HepG2 (cell line): Measurements from ENCODE around the gene WWP2. TPM values are rescaled to one million over a fixed set of nuclear protein-coding genes. Genes with fewer than 3 reads are reported as not detected.

Experiments used
- ARNT ChIP-seq: fragments of 450-650 bp; IDR thresholded peaks from 2 replicates; pipeline ENCODE4 v1.6.1; 2017
- ATRX ChIP-seq: sonication (generic); formaldehyde crosslinking; IDR thresholded peaks from 2 replicates; pipeline ENCODE4 v1.4.0; 2020; ENCODE audit warnings: missing genetic modification reagents, borderline replicate concordance
- CBX2 ChIP-seq, 2 experiments: fragments of 200-600 bp in 1 of 2; sonication (generic); formaldehyde crosslinking in 1 of 2; IDR thresholded peaks; 2 replicates each; pipeline versions ENCODE4 v1.7.0 to v1.8.1; 2018 to 2022; ENCODE audit warnings: low read depth in 2 of 2, low read length in 1 of 2, mild to moderate bottlenecking in 1 of 2, missing genetic modification reagents in 1 of 2
- DNMT3B ChIP-seq: conservative IDR thresholded peaks from 2 replicates; pipeline ENCODE4 v1.6.1; 2016; ENCODE audit warnings: missing biosample characterization, control low read depth
- EHMT2 ChIP-seq: fragments of 200-600 bp; sonication (generic); IDR thresholded peaks from 2 replicates; pipeline ENCODE4 v1.7.0; 2017; ENCODE audit warnings: antibody characterized with exemption, low read depth, low read length, borderline replicate concordance
- GATAD2A ChIP-seq: IDR thresholded peaks from 2 replicates; pipeline ENCODE4 v1.6.1; 2016
- GTF2F1 ChIP-seq: fragments of 150-350 bp; IDR thresholded peaks from 2 replicates; pipeline ENCODE4 v1.6.1; 2014; ENCODE audit warnings: low read length
- MAFF ChIP-seq: IDR thresholded peaks from 2 replicates; pipeline ENCODE4 v1.6.1; 2011; ENCODE audit warnings: low read depth, low read length, improper control_type of control experiment
- MBD4 ChIP-seq: IDR thresholded peaks from 2 replicates; pipeline ENCODE4 v1.6.1; 2012; ENCODE audit warnings: low read length, inconsistent platforms, borderline replicate concordance
- NFRKB ChIP-seq: fragments of 450-650 bp; IDR thresholded peaks from 2 replicates; pipeline ENCODE4 v1.6.1; 2017
- SIX1 ChIP-seq: sonication (generic); formaldehyde crosslinking; IDR thresholded peaks from 2 replicates; pipeline ENCODE4 v1.4.0; 2020; ENCODE audit warnings: missing genetic modification reagents, borderline replicate concordance
- SRSF1 ChIP-seq: fragments of 200-400 bp; formaldehyde crosslinking; optimal IDR thresholded peaks from 2 replicates; pipeline ENCODE3; 2017; ENCODE audit warnings: mild to moderate bottlenecking, low read depth, low read length, moderate library complexity
- ZNF460 ChIP-seq: sonication (generic); formaldehyde crosslinking; IDR thresholded peaks from 2 replicates; pipeline ENCODE4 v1.5.1; 2020; ENCODE audit warnings: missing genetic modification reagents, mild to moderate bottlenecking, borderline replicate concordance
- polyA plus RNA-seq, 8 experiments: library from polyadenylated mRNA; depleted of rRNA in 3 of 8; stranded (reverse) in 7 of 8; unstranded in 1 of 8; fragments of >200 nt; fragmentation: Illumina TruSeq in 4 of 8; extraction: Trizol in 4 of 8; gene quantifications; 2 replicates each; pipeline versions ENCODE4 v1.2.1 to v1.2.3, GENCODE V29; 2011 to 2016; ENCODE audit warnings: low read depth in 4 of 8, missing spikeins in 1 of 8, mixed read lengths in 1 of 8; ENCODE audit not compliant: insufficient read depth in 1 of 8
- total RNA-seq, 5 experiments: library from RNA; depleted of rRNA; stranded (reverse); fragments of >200 nt; fragmentation: Illumina TruSeq; extraction: Trizol; gene quantifications; 2 replicates each; pipeline ENCODE4 v1.2.3, GENCODE V29; 2016; ENCODE audit warnings: low read depth in 1 of 5
- TF ChIP-seq, protein P1 (sequence below): sonication (generic); formaldehyde crosslinking; IDR thresholded peaks from 2 replicates; pipeline ENCODE4 v1.5.0; 2020; ENCODE audit warnings: mild to moderate bottlenecking, missing genetic modification reagents, borderline replicate concordance
- TF ChIP-seq, protein P2 (sequence below): sonication (generic); formaldehyde crosslinking; IDR thresholded peaks from 2 replicates; pipeline ENCODE4 v1.9.0; 2022; ENCODE audit warnings: low read depth, missing genetic modification reagents
- TF ChIP-seq, protein P3 (sequence below): sonication (generic); formaldehyde crosslinking; IDR thresholded peaks from 2 replicates; pipeline ENCODE4 v1.8.0; 2022; ENCODE audit warnings: mild to moderate bottlenecking, missing genetic modification reagents, moderate library complexity
- TF ChIP-seq, protein P4 (sequence below): sonication (generic); formaldehyde crosslinking; IDR thresholded peaks from 2 replicates; pipeline ENCODE4 v1.4.0; 2020; ENCODE audit warnings: missing genetic modification reagents, borderline replicate concordance
- TF ChIP-seq, protein P5 (sequence below): sonication (generic); formaldehyde crosslinking; IDR thresholded peaks from 2 replicates; pipeline ENCODE4 v1.4.0; 2020; ENCODE audit warnings: mild to moderate bottlenecking, missing genetic modification reagents

The WWP2 gene
- total and polyA plus RNA-seq, 2 of the 13 experiments (the other 11 are each of a cell fraction or from before 2014, with no cell fraction given): 11.4 to 28.2 TPM

DNA sequence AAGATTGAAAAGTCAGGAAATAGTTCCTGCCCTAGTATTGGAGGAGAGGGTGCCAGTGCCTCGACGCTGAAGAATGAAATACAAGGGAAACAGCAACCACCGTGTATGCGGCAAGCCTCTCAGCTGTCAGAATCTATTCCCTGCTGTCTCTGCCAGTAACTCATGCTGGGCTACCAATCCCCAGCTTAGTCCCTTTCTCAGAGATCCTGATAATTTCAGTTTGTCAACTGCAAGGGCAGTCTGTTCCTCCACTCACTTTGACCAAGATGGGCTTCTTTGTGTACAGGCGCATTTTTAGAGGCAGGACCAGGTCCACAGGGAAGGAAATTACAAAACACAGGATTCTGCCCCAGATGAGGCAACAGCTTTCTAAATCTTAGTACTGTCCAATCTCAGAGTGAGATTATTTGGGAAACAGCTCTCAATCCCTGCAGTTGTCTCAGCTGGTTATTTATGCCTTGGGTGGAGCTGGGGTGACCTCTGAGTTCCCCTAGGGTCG, 37.1 kb upstream of the WWP2 start (continued):
- TF ChIP-seq, protein P1, sequence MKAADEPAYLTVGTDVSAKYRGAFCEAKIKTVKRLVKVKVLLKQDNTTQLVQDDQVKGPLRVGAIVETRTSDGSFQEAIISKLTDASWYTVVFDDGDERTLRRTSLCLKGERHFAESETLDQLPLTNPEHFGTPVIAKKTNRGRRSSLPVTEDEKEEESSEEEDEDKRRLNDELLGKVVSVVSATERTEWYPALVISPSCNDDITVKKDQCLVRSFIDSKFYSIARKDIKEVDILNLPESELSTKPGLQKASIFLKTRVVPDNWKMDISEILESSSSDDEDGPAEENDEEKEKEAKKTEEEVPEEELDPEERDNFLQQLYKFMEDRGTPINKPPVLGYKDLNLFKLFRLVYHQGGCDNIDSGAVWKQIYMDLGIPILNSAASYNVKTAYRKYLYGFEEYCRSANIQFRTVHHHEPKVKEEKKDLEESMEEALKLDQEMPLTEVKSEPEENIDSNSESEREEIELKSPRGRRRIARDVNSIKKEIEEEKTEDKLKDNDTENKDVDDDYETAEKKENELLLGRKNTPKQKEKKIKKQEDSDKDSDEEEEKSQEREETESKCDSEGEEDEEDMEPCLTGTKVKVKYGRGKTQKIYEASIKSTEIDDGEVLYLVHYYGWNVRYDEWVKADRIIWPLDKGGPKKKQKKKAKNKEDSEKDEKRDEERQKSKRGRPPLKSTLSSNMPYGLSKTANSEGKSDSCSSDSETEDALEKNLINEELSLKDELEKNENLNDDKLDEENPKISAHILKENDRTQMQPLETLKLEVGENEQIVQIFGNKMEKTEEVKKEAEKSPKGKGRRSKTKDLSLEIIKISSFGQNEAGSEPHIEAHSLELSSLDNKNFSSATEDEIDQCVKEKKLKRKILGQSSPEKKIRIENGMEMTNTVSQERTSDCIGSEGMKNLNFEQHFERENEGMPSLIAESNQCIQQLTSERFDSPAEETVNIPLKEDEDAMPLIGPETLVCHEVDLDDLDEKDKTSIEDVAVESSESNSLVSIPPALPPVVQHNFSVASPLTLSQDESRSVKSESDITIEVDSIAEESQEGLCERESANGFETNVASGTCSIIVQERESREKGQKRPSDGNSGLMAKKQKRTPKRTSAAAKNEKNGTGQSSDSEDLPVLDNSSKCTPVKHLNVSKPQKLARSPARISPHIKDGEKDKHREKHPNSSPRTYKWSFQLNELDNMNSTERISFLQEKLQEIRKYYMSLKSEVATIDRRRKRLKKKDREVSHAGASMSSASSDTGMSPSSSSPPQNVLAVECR (CRISPR knock-in tag): peak; percentile 47
- TF ChIP-seq, protein P2, sequence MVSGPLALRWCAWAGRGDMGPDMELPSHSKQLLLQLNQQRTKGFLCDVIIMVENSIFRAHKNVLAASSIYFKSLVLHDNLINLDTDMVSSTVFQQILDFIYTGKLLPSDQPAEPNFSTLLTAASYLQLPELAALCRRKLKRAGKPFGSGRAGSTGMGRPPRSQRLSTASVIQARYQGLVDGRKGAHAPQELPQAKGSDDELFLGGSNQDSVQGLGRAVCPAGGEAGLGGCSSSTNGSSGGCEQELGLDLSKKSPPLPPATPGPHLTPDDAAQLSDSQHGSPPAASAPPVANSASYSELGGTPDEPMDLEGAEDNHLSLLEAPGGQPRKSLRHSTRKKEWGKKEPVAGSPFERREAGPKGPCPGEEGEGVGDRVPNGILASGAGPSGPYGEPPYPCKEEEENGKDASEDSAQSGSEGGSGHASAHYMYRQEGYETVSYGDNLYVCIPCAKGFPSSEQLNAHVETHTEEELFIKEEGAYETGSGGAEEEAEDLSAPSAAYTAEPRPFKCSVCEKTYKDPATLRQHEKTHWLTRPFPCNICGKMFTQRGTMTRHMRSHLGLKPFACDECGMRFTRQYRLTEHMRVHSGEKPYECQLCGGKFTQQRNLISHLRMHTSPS (CRISPR knock-in tag): no peak
- TF ChIP-seq DNMT3B (CRISPR knock-in tag) (0 out of 2 replicates have a peak, but pooled peaks have one; percentile 52), MBD4 (no peak), NFRKB (no peak), ATRX (no peak), EHMT2 (no peak), ZNF460 (CRISPR knock-in tag) (no peak), SRSF1 (no peak), CBX2 (IDR thresholded peaks at IDR 0.05; ENCODE audit: low read depth, low read length) (no peak), CBX2 (CRISPR knock-in tag; IDR thresholded peaks at IDR 0.05; ENCODE audit: low read depth) (no peak), SIX1 (no peak), GATAD2A (0 out of 2 replicates have a peak, but pooled peaks have one; percentile 4), MAFF (no peak), ARNT (no peak), GTF2F1 (no peak)
- TF ChIP-seq, protein P3, sequence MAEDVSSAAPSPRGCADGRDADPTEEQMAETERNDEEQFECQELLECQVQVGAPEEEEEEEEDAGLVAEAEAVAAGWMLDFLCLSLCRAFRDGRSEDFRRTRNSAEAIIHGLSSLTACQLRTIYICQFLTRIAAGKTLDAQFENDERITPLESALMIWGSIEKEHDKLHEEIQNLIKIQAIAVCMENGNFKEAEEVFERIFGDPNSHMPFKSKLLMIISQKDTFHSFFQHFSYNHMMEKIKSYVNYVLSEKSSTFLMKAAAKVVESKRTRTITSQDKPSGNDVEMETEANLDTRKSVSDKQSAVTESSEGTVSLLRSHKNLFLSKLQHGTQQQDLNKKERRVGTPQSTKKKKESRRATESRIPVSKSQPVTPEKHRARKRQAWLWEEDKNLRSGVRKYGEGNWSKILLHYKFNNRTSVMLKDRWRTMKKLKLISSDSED (CRISPR knock-in tag): no peak
- TF ChIP-seq, protein P4, sequence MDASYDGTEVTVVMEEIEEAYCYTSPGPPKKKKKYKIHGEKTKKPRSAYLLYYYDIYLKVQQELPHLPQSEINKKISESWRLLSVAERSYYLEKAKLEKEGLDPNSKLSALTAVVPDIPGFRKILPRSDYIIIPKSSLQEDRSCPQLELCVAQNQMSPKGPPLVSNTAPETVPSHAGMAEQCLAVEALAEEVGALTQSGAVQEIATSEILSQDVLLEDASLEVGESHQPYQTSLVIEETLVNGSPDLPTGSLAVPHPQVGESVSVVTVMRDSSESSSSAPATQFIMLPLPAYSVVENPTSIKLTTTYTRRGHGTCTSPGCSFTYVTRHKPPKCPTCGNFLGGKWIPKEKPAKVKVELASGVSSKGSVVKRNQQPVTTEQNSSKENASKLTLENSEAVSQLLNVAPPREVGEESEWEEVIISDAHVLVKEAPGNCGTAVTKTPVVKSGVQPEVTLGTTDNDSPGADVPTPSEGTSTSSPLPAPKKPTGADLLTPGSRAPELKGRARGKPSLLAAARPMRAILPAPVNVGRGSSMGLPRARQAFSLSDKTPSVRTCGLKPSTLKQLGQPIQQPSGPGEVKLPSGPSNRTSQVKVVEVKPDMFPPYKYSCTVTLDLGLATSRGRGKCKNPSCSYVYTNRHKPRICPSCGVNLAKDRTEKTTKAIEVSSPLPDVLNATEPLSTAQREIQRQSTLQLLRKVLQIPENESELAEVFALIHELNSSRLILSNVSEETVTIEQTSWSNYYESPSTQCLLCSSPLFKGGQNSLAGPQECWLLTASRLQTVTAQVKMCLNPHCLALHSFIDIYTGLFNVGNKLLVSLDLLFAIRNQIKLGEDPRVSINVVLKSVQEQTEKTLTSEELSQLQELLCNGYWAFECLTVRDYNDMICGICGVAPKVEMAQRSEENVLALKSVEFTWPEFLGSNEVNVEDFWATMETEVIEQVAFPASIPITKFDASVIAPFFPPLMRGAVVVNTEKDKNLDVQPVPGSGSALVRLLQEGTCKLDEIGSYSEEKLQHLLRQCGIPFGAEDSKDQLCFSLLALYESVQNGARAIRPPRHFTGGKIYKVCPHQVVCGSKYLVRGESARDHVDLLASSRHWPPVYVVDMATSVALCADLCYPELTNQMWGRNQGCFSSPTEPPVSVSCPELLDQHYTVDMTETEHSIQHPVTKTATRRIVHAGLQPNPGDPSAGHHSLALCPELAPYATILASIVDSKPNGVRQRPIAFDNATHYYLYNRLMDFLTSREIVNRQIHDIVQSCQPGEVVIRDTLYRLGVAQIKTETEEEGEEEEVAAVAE (CRISPR knock-in tag): 0 out of 2 replicates have a peak, but pooled peaks have one; percentile 6
- TF ChIP-seq, protein P5, sequence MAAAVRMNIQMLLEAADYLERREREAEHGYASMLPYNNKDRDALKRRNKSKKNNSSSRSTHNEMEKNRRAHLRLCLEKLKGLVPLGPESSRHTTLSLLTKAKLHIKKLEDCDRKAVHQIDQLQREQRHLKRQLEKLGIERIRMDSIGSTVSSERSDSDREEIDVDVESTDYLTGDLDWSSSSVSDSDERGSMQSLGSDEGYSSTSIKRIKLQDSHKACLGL (CRISPR knock-in tag): peak; percentile 48; the same call in 1 of the 2 replicates
